NCI-H1417 (cell line): ENCODE data around the gene CUEDC1.
A peak's percentile ranks its signal among the peaks of the same experiment; 100 is the strongest.

Source experiments
- DNase-seq, 3 experiments: peaks; one replicate each; lab custom pipeline; 2025; lab: John Stamatoyannopoulos, UW

CUEDC1 gene

DNA sequence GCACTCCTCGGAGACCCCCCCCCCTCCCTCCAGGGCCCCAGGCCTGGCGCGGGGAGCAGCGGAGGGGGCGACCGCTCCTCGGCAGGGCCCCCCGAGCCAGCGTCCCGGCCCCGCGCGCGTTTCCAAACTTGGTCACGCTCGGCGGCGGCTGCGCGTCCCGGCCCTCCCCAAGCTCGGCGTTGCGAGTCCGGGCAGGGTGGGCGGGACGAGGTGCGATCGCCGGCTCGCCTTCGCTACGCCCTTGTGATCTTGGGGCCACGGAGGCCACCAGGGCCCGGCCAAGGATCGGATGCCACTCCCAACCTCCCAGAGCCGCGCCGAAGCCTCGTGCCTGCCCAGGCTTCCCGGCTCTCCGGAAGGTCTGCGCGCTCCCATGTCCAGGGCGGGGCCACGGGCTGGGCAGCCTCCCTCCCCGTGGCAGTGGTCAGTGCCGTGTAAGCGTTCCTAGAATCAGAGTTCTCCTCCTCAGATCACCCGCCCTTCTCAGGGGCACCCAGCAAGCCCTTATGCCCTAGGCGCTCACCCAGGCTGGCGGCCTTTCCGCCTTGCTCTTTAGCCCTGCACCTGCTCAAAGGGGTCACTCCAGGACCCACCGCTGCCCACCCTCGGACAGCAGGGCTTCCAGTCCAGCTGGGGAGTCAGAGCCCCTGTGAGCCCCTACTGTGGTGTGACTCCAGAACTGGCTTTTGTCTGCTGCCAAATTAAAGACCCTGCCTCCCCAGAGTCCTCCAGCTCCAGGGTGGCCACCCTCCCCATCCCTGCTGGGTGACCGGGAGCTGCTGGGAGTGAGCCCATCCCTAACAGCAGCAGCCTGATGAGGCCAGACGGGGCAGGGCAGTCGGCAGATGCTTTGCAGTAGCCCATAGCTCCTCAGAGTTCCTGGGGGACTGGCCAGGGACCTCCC lies 93.2 kb downstream of the CUEDC1 start:
- DNase-seq = peak in 2 of 3 experiments; percentile 26 to 35

DNA sequence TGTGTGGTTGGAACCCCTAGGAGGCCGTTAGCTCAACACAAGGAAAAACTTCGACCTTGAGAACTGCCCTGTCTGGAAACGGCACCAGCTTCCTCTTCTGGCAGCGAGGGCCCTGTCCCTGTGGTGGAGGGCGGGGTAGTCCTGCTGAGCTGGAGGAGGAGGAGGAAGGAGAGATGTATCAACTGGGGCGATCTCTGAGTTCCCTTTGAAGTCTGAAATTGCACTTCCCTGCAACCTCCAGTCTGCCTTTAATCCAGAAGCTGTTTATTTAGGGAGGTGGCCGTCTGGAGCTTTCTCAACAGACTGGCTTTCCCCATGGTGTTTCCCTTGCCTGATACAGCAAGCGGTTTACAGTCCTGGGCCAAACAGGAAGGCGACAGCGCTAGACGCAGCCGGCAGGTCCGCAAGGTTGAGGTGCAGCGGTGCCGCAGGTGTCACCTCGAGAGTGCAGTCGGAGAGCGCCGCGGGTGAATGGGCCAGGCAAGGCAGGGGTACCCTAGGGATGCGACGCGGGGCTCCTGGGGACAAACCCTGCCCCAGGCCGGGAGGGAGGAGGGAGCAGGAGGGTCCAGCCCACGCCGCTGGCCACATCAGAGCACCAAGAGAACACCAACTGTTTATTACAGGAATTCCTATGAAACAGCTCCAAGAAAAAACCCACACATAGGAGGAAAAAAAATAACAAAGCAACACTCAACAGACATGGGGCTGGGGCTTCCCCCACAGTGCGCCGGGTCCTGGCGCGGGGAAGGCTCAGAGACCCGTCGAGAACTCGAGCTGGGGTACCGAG lies 94.0 kb downstream of the CUEDC1 start:
- DNase-seq = peak; percentile 17 to 68 (median 47)

DNA sequence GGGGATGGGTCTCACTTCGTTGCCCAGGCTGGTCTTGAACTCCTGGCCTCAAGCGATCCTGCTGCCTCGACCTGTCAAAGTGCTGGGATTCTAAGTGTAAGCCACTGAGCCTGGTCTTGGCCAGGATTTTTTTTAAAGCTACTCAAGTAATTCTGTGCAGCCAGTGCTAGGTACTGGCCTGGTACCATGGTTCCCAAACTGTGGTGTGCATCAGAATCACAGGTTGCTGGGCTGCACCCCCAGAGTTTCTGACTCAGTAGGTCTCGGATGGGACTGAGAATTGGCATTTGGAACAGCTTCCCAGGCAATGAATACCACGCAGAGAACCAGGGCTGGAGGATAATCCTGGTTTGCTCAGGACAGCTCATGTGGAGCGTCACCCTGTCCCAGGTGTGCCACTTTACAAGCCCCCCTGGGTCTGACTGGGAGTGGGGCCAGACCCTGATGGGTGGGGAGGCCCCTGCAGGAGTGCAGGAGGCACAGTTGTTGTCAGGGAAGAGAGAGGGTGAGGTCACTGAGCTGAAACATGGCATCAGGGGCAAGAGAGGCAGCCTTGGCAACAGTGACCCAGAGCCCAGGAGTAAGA lies 94.7 kb downstream of the CUEDC1 start:
- peak in 2 of 3 experiments; percentile 47 to 68 for DNase-seq

DNA sequence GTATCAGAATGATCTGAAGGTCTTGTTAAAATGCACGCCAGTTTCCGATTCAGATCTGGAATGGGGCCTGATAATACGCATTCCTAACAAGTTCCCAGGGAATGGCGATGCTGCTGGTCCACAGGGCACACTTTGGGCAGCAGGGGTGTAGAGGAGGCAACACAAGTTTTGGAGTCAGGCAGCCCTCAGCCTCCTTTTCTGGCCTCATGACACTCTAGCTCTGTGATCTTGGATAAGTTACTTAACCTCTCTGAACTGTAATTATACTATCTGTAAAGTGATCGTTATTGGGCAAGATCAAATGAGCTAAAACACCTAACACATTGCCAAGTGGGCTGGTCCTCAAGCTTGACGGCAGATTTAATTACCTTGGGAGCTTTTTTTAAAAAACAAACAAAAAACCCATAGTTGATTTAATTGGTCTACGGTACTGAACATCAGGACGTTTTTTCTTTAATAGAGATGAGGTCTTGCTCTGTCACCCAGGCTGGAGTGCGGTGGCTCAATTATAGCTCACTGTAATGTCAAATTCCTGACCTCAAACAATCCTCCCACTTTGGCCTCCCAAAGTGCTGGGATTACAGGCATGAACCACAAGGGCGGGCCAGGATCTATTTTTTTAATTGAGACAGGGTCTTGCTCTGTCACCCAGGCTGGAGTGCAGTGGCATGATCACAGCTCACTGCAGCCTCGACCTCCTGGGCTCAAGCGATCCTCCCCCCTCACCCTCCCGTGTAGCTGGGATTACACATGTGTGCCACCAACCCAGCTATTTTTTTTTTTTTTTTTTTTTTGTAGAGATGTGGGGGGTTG lies 95.4 kb downstream of the CUEDC1 start:
- DNase-seq = peak in 1 of 3 experiments; percentile 32

DNA sequence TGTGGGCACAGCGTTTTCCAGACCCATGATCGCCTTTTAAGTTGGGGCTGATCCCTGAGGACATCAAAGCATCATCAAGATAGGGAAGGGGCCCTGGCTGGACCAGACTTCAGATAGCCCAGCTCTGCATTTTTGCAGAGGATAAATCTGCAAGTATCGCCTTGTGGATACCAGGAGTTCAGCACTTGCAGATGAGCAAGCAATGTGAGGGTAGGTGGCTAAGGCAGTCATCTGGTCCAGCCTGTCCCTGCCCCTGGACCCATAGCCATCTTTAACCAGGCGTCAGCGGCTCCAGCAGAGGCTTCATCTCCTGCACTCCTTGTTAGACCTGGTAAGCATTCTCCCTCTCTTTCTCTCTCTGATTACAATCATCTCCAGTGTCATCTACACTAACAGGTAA lies 96.4 kb downstream of the CUEDC1 start:
- DNase-seq = no peak

DNA sequence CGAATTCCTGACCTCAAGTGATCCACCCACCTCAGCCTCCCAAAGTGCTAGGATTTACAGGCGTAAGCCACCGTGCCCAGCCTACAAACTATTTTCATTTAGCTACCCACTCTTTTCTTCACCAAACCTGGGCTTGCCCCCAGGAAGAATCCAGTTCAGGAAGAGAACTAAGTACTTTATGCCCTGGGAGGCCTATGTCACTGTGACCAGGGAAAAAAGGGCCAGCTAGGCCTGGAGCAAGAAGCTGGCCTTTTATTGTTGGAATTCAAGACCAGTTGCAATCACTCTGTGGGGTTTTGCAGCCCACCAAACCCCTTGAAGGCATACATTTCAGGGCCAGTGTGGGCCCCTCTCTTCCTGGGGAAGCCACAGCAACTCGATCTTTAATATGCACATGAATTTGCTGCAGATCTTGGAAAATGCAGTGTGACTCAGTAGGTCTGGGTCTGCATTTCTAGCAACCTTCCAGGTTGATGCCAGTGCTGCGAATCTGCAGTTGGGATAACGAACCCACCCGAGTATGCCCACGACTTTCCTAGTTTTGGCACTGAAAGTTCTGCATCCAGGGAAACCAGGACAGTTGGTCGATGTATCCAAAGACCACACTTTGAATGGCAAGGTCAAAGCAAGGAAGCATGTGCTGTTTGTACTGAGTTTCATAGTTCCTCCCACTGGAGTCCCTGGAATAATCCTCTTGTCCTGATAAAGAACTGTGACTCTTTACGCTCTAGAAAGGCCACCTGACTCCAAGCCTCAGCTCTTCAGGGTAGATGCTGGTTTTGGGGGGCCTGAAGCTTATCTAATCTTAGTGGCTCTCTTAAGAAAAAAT lies 98.2 kb downstream of the CUEDC1 start:
- DNase-seq = no peak

DNA sequence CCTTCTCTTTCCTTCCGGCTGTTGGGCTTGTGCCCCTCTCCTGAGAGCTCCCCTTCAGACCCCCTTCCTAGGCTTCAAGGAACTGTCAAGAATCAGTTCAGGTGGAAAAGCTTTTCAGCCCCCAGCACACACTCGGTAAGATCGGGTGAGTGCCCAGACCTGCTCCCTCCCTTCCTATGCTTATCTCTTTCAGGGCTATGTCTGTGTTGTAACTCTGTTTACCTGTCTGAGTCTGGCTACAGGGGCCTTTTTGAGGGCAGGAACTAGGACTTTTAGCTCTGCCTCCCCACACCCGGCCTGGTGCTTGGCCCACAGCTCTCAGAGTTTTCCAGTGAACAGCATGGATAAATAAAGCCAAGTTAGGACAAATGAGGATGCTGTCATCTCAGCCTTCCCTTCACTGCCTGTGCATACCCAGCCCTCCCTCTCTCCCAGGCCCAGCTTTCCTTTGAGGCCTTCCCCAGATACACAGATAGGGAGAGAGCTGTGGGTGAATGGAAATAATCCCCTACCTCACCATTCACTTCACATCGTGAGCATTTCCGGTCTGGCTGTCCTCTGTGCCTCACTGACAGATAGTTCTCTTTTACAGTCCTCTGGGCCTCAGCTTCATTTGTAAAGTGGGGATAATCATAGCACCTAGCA lies 99.7 kb downstream of the CUEDC1 start:
- DNase-seq = no peak

DNA sequence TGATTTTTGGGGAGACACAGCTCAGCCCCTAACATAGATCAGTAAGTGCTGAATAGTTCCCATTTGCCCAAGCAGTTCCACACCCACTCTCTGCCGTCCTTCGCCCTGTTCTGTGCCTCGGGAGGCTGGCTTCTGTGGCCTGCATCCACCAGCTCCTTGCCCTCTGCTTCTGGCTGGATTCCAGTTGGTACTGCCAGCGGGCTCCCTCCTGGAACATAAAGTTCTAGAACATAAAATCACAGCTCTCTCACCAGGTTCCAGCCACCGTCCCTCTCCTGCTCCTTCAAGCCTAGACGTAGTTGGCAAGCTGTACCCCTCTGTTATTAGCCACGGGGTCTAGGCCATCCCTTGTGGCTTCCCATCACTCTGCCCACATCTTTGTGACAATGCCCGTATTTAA lies 101.5 kb downstream of the CUEDC1 start:
- no peak for DNase-seq

DNA sequence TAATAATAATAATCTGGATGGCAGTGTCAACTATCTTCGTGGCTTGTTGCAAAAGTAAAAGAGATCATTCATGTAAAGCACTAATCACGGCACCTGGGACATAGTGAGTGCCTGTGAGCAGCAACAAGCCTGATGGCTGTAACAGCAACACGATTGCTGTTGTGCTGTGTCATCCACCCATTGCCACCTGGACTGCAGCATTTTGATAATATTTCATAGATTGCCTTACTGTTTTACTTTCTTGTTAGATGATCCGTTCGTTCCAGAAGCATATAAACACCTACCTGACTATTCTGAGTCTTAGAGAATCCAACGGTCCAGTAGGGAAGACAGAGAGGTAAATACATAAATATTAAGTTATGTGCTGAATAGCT lies 102.3 kb downstream of the CUEDC1 start:
- DNase-seq = no peak

DNA sequence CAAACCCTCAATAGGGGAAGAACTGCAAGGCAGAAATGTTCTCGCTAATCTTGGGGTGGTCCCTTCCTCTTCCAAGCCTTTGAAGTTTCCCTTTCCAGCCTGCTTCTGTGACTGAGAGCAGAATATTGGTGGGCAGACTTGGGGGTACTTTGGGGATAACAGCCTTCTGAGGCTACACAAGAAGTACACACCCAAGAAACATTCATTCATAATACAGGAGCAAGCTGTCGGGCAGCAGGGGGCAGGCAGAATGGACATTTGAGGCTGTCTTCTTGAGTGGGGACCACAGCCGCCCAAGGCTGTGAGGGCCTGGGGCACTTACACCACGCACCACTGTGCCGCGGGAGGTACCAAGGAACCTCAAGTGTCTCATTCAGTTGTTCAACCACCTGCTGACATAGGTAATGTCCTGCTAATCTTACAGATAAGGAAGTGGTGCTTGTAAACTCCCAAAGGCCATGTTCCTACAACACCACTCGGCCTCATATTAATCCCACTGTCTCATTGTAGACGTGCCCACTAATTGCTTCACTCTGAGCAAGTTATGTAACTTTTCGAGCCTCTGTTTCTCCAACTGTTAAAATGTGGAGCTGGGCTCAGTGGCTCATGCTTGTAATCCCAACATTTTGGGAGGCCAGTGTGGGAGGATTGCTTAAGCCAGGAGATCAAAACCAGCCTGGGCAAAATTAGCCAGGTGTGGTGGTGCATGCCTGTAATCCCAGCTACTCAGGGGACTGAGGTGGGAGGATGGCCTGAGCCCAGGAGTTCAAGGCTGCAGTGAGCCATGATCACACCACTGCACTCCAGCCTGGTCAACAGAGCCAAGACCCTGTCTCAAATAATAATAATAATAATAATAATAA lies 102.9 kb downstream of the CUEDC1 start:
- DNase-seq = no peak

DNA sequence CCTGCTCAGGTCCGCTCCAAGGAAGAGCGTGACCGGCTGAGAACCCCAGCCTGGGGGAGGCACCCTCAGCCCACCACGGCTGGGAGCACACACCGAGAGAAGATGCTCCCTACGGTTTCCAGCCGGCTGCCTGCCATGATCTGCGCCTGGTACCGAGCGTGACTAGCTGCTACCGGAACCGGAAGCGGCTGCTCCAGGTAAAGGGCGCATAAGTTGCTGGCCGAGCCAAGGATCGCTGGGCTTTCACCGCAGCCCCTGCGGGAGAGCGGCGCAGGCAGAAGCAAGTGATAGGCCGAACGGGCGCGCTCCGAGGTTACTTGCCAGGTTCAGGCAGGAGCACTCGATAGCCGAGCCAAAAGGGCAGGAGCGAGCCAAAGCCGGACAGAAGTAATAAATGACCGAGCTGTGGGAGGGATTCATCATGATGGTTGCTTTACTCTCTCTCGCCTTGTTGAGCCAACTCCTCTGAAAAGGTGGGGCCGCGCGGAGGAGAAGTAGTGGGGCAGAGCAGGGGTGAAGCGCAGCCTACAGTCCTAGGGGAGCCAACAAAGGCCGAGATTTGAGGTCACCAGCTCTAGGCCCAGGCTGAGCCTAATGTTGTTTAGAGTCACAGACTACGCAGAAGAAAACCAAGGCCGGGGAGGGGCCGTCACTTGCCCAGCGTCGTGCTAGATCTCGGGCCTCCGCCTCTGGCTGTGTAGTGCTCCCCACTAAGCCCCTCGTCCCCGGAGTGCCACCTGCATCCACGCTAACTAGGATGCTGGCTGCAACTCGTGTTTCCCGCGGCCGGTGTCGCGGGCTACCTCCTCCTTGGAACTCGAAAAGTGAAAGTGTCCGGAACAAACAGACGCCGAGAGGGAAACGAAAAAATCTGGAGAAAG lies 105.1 kb downstream of the CUEDC1 start, which contains the start of gene MRPS23:
Gene MRPS23 (minus strand): TSS at position 171 of the 881 bp plus-strand sequence. CDS start 34 bp downstream, at position 137.
- DNase-seq = peak; percentile 98 to 99 (median 98)

DNA sequence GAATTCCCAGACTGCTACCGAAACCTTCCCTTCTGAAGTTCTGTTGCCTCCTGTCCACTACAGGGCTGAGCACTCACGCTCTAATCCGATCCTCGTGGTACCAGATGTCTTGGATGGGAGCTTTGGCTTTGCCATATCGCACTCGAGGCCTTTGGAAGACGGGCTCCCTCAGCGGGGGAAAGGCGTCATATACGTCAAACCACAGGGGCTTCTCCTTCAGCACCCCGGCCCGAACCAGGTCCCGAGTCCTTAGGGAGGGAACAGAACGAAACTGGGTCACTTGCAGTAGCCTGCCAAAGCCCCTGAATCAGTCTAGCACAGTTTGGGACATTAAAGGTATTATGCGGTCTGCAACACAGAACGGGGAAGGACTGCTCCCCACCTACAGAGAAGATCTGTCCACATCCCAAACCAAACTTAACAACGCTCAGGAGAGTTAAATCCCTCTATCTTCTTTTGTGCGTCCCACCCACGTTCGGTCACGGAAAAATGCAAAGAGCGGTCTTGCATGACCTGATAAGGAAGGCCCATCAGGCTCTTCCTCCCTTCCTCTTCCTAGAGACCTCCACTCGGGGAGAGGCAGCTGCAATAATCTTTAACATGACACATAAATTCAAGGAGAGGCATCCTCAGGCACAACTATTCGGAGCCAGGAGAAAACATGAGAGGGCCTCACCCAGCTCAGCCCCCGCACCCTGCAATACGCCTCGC lies 105.9 kb downstream of the CUEDC1 start:
- DNase-seq = no peak

DNA sequence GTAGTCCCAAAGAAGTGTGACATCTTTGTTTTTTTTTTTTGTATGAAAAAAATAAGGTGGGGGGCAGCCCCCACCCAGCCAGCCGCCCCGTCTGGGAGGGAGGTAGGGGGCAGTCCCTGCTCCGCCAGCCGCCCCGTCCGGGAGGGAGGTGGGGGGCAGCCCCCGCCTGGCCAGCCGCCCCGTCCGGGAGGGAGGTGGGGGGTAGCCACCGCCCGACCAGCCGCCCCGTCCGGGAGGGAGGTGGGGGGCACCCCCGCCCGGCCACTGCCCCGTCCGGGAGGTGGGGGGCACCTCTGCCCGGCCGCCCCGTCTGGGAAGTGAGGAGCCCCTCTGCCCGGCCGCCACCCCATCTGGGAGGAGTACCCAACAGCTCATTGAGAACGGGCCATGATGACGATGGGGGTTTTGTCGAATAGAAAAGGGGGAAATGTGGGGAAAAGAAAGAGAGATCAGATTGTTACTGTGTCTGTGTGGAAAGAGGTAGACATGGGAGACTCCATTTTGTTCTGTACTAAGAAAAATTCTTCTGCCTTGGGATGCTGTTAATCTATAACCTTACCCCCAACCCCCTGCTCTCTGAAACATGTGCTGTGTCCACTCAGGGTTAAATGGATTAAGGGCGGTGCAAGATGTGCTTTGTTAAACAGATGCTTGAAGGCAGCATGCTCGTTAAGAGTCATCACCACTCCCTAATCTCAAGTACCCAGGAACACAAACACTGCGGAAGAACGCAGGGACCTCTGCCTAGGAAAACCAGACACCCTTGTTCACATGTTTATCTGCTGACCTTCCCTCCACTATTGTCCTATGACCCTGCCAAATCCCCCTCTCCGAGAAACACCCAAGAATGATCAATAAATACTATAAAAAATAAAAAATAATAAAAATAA lies 108.9 kb downstream of the CUEDC1 start:
- peak in 1 of 3 experiments; percentile 48 for DNase-seq

DNA sequence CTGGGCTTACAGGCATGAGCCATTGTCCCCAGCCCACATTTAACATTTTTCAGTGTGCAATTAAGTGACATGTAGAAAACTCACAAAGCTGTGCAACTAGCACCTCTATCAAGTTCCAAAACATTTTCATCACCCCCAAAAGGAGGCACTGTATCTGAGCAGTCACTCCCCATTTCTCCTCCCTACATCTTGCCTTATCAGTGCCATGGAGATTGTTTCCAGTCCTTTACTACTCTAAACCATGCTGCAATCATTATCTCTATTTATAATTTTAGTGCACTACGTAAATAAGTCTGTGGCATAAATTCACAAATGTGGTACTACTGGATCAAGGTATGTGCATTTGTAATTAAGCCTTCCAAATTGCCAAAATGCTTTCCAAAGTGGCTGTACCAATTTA lies 112.9 kb downstream of the CUEDC1 start:
- no peak for DNase-seq

DNA sequence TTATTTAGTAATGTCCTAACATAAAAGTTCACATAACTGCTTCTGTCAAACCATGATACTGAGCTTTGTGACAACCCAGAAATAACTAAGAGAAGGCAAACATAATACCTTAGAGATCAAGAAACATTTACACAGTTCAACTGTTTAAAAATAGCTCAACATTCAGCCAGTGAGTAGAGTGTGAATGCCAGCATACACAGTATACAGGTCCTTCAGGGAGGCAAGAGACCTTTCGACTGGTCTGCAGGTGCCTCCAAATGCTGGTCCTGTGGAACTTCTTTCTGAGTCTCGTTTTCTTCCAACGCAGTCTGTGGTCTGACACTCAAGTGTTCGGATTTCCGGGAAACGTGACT lies 115.7 kb downstream of the CUEDC1 start:
- no peak for DNase-seq

DNA sequence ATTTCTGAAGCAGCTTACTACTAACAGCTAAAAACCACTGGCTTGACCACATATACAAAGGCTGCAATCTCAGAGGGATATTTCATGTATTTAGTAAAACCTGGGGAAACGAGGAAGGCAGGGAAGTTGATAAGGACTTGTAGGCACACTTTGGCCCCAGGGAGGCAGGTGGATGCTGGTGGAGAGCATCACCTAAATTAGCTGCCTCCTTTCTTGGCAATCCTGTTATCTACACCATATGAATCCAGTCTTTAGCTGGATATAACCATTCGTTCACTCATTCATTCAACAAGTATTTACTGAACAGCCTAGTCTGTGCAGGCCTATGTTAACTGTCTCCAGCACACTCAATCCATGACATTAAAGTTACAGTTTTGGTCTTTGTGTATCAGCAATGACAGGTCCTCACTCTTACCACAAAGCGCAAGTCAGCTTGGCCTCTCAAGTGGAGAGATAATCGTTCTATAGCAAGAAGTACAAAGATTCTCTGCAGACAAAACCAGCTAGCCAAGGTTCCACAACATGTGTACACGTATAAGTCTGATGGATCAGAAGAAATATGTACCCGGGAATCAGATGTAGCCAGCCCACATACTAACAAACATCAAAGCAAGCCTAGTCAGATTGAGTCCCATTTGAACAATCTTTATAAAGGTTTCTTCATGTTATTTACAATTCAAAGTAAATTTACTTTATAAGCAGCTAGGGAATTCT lies 116.2 kb downstream of the CUEDC1 start:
- DNase-seq = no peak
